Naive B cell (primary cell): ENCODE results near the gene EFNA4. TPM values are rescaled to one million over a fixed set of nuclear protein-coding genes. Genes with fewer than 3 reads are reported as not detected.

ENCODE experiments used
- ATAC-seq, 2 donors: fragments of 150-1000 bp; cut with Tn5 transposase; 2 replicates each; pipeline ENCODE4 v1.10.0; 2021; ENCODE audit warnings: low read depth in 2 of 2, mild to moderate bottlenecking in 2 of 2, moderate library complexity in 2 of 2
- DNase-seq: peaks from one replicate; pipeline ENCODE4 v3.0.0; 2022
- H3K27ac Mint-ChIP-seq, 6 donors: one replicate each; pipeline ENCODE4 v1.8.0; 2020 to 2022; ENCODE audit warnings: mild to moderate bottlenecking in 6 of 6, mixed read lengths in 6 of 6, moderate library complexity in 5 of 6, inconsistent platforms in 2 of 6
- H3K27me3 Mint-ChIP-seq, 3 donors: one replicate each; pipeline ENCODE4 v1.8.0; 2021 to 2022; ENCODE audit warnings: mixed read lengths in 3 of 3, mild to moderate bottlenecking in 1 of 3
- H3K36me3 Mint-ChIP-seq, 2 donors: one replicate each; pipeline ENCODE4 v1.8.0; 2020 to 2022; ENCODE audit warnings: mixed read lengths in 2 of 2, inconsistent platforms in 1 of 2, mild to moderate bottlenecking in 1 of 2
- H3K4me1 Mint-ChIP-seq, 3 donors: one replicate each; pipeline ENCODE4 v1.8.0; 2020 to 2022; ENCODE audit warnings: mixed read lengths in 3 of 3, inconsistent platforms in 1 of 3, mild to moderate bottlenecking in 1 of 3, moderate library complexity in 1 of 3
- H3K4me3 Mint-ChIP-seq, 8 donors: one replicate each; pipeline ENCODE4 v1.8.0; 2020 to 2022; ENCODE audit warnings: mild to moderate bottlenecking in 8 of 8, mixed read lengths in 8 of 8, moderate library complexity in 8 of 8, inconsistent platforms in 2 of 8
- H3K9me3 Mint-ChIP-seq, 7 donors: one replicate each; pipeline ENCODE4 v1.8.0; 2020 to 2022; ENCODE audit warnings: mixed read lengths in 7 of 7, mild to moderate bottlenecking in 5 of 7, inconsistent platforms in 2 of 7, moderate library complexity in 1 of 7
- polyA plus RNA-seq, 6 donors: library from polyadenylated mRNA; unstranded; fragments of 300-500 nt; fragmentation: Illumina TruSeq; gene quantifications; one replicate each; pipeline ENCODE4 v1.2.3, GENCODE V29; 2021; ENCODE audit warnings: low read depth in 6 of 6

EFNA4 gene, protein sequence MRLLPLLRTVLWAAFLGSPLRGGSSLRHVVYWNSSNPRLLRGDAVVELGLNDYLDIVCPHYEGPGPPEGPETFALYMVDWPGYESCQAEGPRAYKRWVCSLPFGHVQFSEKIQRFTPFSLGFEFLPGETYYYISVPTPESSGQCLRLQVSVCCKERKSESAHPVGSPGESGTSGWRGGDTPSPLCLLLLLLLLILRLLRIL
- polyA plus RNA-seq, result 1 to 10 TPM in 5 of 6 donors, not detected in 1; 2.6 to 6.0 (median 3.3) TPM

DNA sequence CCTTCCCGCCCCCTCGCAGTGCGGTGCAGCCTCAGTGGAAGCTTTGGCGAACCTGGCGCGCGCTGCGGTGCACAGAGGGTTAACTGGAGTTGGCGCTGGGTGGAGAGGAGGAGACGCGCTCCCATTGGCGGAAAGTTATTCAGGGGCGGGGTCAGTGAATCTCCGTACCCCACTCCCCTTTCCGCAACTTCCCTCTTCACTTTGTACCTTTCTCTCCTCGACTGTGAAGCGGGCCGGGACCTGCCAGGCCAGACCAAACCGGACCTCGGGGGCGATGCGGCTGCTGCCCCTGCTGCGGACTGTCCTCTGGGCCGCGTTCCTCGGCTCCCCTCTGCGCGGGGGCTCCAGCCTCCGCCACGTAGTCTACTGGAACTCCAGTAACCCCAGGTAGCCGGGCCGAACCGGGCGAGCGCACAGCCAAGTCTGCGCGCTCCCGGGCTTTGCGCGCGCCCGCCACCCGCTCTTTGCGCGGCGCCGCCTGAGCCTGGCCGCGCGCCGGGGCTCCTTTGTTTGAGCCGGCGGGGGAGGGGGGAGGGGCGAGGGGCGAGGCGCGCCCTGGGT lies at the start of gene EFNA4:
Gene EFNA4 (plus strand): TSS at position 191 of the 561 bp plus-strand sequence. CDS start 84 bp downstream, at position 275.
- H3K36me3 Mint-ChIP-seq, result peaks cover 0 to 11% of the 10 kb centered on the region in 2 donors
- ATAC-seq, result peak; percentile 85 to 87
- peak within 1 kb of the TSS; percentile 68 to 95 (median 93) for H3K27ac Mint-ChIP-seq
- H3K27me3 Mint-ChIP-seq, result peaks cover 0 to 4% (median 0%) of the 10 kb centered on the region in 3 donors
- DNase-seq, result peak; percentile 86
- no peaks in the 10 kb centered on the region for H3K9me3 Mint-ChIP-seq
- H3K4me3 Mint-ChIP-seq, result peak within 1 kb of the TSS; percentile 77 to 98 (median 94)
- H3K4me1 Mint-ChIP-seq, result peaks cover 42 to 47% (median 46%) of the 10 kb centered on the region in 3 donors

DNA sequence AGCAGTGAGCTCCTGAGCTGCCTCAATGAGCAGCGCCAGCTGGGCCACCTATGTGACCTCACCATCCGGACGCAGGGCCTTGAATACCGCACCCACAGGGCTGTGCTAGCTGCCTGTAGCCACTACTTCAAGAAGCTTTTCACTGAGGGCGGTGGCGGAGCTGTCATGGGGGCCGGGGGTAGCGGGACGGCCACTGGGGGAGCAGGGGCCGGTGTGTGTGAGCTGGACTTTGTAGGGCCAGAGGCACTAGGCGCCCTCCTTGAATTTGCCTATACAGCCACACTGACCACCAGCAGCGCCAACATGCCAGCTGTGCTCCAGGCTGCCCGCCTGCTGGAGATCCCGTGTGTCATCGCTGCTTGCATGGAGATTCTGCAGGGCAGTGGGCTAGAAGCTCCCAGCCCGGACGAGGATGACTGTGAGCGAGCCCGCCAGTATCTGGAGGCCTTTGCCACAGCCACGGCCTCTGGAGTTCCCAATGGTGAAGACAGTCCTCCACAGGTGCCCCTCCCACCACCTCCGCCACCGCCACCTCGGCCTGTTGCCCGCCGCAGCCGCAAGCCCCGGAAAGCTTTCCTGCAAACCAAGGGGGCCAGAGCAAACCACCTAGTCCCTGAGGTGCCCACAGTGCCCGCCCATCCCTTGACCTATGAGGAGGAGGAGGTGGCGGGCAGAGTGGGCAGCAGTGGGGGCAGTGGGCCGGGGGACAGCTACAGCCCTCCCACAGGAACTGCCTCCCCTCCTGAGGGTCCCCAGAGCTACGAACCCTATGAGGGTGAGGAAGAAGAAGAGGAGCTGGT lies 48.6 kb upstream of the EFNA4 start:
- no peaks in the 10 kb centered on the region for H3K9me3 Mint-ChIP-seq
- ATAC-seq, result no peak
- peak overlapping the region in 3 of 8 donors; percentile 4 to 84 (median 19) for H3K4me3 Mint-ChIP-seq
- H3K27ac Mint-ChIP-seq, result peak overlapping the region in 3 of 6 donors; percentile 33 to 93 (median 93)
- no peak for DNase-seq
- no peaks in the 10 kb centered on the region for H3K27me3 Mint-ChIP-seq
- H3K4me1 Mint-ChIP-seq, result peaks cover 62 to 84% (median 83%) of the 10 kb centered on the region in 3 donors
- H3K36me3 Mint-ChIP-seq, result no peaks in the 10 kb centered on the region

DNA sequence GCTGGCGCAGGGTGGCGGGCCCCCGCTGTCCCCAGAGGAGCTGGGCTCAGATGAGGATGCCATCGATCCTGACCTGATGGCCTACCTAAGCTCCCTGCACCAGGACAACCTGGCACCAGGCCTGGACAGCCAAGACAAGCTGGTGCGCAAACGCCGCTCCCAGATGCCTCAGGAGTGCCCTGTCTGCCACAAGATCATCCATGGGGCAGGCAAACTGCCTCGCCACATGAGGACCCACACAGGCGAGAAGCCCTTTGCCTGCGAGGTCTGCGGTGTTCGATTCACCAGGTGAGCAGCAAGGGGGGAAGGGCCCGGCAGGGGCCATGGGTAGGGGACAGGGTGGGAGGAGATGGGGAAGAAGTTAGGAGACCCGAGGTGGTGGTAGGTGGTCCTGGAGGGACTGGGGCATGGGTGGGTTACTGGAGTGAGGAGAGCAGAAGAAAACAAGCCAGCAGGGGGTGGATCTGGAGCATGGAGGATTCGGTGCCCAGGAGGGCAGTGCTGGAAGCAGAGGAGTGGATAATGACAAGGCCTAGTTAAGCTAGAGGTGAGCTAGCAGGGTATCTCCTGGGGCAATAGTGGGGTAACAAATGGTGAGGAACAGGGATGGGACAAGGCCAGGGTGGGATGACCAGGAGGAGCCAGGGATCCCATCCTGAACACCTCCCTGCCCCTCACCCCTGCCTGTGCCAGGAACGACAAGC lies 47.9 kb upstream of the EFNA4 start:
- H3K27me3 Mint-ChIP-seq, result no peaks in the 10 kb centered on the region
- H3K4me3 Mint-ChIP-seq, result peak overlapping the region; percentile 47 to 87 (median 78)
- no peaks in the 10 kb centered on the region for H3K36me3 Mint-ChIP-seq
- no peak for ATAC-seq
- peaks cover 60 to 79% (median 76%) of the 10 kb centered on the region in 3 donors for H3K4me1 Mint-ChIP-seq
- no peaks in the 10 kb centered on the region for H3K9me3 Mint-ChIP-seq
- no peak for DNase-seq
- peak overlapping the region in 5 of 6 donors; percentile 87 to 96 (median 93) for H3K27ac Mint-ChIP-seq

DNA sequence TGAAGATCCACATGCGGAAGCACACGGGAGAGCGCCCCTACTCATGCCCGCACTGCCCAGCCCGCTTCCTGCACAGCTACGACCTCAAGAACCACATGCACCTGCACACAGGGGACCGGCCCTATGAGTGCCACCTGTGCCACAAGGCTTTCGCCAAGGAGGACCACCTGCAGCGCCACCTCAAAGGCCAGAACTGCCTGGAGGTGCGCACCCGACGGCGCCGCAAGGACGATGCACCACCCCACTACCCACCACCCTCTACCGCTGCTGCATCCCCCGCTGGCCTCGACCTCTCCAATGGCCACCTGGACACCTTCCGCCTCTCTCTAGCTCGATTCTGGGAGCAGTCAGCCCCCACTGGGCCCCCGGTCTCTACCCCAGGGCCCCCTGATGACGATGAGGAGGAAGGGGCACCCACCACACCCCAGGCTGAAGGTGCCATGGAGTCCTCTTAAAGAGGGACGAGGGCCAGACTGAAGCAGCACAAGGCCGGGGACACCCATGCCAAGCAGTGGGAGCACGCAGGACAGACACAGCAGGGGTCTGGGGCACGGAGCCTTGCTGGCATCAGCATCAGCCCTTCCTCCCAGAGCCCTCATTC lies 47.2 kb upstream of the EFNA4 start:
- H3K4me3 Mint-ChIP-seq, result peak overlapping the region; percentile 58 to 87 (median 80)
- H3K4me1 Mint-ChIP-seq, result peaks cover 61 to 74% (median 72%) of the 10 kb centered on the region in 3 donors
- H3K36me3 Mint-ChIP-seq, result no peaks in the 10 kb centered on the region
- ATAC-seq, result peak; percentile 35 to 52
- no peaks in the 10 kb centered on the region for H3K9me3 Mint-ChIP-seq
- DNase-seq, result peak; percentile 74
- no peaks in the 10 kb centered on the region for H3K27me3 Mint-ChIP-seq
- H3K27ac Mint-ChIP-seq, result peak overlapping the region; percentile 87 to 96 (median 92)

DNA sequence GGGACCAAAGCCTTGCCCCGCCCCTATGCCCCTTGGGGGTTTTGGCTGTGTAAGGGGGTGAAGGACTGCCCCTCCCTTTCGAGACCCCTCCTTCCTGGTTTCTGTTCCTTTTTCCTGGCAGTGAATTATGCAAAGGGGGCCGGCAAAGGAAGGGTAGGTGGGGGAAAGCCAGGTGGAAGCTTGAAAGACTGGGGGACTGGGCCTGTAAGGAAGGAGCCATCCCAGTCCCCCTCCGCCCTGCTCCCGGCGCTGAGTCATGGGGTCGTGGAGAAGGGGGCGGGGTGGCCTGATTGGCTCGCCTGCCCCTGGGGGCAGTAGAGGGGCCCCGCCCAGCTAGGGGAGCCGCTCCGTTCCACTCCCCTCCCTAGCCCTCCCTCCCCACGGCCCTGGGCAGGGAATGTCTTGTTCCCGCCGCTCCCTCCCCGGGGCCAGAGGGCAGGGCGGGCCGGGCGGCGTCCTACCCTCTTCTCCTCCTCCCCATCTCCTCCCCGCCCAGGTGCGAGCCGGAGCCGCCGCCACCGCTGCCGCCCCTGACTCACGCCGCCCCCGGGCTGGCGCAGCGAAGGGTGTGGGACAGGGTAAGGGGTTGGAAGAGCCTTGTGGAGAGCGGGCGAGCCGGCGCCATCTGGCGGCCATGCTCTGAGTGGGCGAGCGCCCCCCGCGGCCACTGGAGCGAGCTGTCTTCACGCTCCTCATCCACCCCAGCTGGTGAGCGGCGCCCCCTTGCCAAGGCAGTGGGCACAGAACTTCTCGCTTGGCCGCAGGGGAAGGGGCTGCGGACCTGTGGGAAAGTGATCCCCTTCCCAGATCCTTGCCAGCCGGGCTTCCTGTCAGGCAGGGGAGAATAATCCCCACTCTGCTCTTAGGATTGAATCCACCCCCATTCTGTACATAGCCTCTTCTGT lies 46.2 kb upstream of the EFNA4 start:
- H3K27ac Mint-ChIP-seq, result peak overlapping the region; percentile 88 to 96 (median 92)
- DNase-seq, result peak; percentile 86
- H3K4me3 Mint-ChIP-seq, result peak overlapping the region; percentile 79 to 90 (median 86)
- H3K36me3 Mint-ChIP-seq, result no peaks in the 10 kb centered on the region
- H3K9me3 Mint-ChIP-seq, result no peaks in the 10 kb centered on the region
- peak; percentile 81 for ATAC-seq
- H3K27me3 Mint-ChIP-seq, result no peaks in the 10 kb centered on the region
- peaks cover 62 to 71% (median 67%) of the 10 kb centered on the region in 3 donors for H3K4me1 Mint-ChIP-seq

DNA sequence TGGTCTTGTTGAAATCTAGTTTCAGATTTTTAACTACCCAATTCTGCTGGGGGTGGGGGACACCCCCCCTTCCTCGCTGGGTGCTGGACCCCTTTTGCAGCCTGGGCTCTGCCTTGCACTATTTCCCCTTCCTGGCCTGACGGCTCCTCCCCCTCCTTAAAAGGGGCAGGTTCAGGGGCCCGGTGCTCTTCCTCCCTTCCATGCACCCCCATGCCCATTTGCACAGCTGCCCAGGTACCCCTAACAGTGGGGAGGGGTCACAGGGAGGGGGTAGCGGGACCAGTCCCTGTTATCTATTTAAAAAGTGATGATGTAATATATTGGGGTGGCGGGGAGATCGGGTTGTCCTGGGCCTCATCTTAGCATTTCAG lies 45.6 kb upstream of the EFNA4 start:
- Mint-ChIP-seq H3K36me3 (no peaks in the 10 kb centered on the region), H3K9me3 (no peaks in the 10 kb centered on the region), H3K27me3 (no peaks in the 10 kb centered on the region), H3K4me1 (peaks cover 56 to 65% (median 60%) of the 10 kb centered on the region in 3 donors), H3K27ac (peak overlapping the region; percentile 88 to 96 (median 90)), H3K4me3 (peak overlapping the region; percentile 79 to 90 (median 86))
- ATAC-seq, result peak; percentile 2 to 5
- no peak for DNase-seq

DNA sequence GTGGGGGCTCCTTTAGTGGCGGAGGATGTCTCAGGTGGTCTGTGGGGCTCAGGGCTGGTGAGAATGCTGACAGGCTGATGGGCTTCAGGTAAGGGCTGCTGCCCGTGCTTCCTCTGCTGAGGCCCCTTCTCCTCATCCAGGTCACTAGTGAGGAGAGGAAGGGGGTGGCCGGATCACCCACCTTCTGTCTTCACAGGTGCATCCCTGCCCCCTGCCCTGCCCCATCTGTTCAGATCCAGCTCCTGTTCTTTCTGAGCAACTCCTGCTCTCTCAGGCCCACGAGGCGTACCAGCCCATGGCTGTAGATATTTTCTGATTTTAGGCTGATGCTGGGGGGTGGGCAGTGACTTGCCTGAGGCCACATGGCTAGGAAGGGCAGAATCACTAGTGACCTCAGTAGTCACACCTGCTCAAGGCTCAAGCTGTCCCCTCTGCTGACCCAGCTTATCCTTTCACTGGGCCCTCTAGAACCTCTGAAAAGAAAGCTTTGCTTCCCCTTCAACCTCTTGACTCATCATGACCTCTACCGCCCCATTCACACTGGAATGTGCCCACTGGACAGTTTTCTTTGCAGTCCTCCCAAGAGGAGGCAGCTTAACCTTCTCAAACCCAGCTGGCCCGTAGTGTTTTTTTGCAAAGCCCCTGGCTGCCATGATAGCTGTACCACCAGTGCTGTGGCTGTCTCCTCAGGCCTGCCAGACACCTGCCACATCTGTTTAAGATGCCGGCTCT lies 44.8 kb upstream of the EFNA4 start:
- peak overlapping the region in 7 of 8 donors; percentile 13 to 84 (median 62) for H3K4me3 Mint-ChIP-seq
- no peak for ATAC-seq
- H3K4me1 Mint-ChIP-seq, result peaks cover 47 to 57% (median 52%) of the 10 kb centered on the region in 3 donors
- no peaks in the 10 kb centered on the region for H3K9me3 Mint-ChIP-seq
- peak overlapping the region in 5 of 6 donors; percentile 40 to 96 (median 89) for H3K27ac Mint-ChIP-seq
- DNase-seq, result no peak
- H3K27me3 Mint-ChIP-seq, result no peaks in the 10 kb centered on the region
- no peaks in the 10 kb centered on the region for H3K36me3 Mint-ChIP-seq

DNA sequence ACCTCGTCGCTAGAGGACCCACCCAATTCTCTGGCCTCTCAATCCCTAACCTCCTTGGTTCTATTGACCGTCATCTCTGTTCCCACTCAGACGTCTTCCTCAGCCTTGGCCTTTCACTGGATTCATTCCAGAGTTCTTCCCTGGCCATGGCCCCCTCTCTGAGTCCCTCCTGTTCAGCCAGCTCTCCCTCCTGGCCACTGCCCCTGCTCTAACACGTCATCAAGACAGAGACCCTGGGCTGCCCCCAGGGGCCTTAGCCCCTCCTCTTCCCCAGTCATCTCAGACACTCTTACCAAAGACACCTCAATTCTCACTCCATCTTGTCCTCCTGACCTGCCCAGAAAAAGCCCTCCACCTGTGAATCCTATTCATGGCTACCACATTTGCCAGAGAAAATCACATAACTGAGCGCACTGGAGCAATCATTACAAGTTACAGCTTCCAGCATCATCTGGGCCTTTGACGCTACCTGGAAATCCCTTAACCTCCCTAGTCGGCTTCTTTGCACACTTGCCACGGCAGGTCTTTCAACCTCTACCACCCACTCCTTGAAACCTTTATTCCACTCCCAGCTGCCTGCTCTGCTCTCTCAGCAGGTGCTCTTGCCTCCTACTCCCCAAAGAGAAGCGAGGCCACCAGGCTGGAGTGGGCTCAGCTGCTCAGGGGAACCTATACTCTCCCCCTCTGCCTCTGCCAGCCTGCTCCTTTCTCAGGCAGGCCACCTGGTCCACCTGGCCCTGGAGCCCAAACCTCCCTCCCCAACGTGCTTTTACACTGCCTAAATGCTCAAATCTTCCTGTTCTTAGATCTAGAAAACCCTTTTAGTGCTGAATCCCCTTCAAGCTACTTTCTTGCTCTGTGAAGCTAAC lies 43.9 kb upstream of the EFNA4 start:
- Mint-ChIP-seq H3K4me3 (peak overlapping the region in 6 of 8 donors; percentile 13 to 70 (median 58)), H3K9me3 (no peaks in the 10 kb centered on the region), H3K27ac (peak overlapping the region in 4 of 6 donors; percentile 40 to 89 (median 62)), H3K27me3 (no peaks in the 10 kb centered on the region), H3K4me1 (peaks cover 41 to 54% (median 43%) of the 10 kb centered on the region in 3 donors), H3K36me3 (no peaks in the 10 kb centered on the region)
- ATAC-seq, result no peak
- no peak for DNase-seq

DNA sequence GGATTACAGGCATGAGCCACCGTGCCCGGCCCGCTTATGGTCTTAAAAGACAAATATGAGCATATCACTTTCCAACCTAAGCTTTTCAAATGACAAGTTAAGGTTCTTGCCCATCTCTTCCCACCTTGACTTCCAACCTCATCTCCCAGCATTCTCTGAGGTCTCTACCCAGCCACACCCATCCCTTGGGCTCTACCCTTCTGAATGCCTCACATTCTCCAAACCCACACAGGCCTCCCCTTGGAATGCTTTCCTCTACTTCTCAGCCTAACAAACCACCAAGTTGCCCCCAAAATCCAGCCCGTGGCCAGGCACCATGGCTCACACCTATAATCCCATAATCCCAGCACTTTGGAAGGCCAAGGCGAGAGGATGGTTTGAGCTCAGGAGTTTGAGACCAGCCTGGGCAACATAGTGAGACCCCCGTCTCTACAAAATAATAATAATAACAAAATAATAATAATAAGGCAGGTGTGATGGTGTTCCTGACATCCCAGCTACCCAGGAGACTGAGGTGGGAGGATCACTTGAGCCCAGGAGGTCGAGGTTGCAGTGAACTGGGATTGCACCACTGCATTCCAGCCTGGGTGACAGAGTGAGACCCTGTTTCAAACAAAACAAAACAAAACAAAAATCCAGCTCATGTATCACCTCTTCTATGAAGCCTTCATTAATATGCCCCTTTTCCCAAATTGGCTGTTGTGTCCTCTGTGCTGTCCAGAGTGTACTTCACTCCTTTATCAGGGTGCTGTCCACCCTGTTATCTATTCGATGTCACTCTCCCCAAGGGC lies 41.2 kb upstream of the EFNA4 start:
- no peaks in the 10 kb centered on the region for H3K36me3 Mint-ChIP-seq
- peaks cover 22 to 33% (median 25%) of the 10 kb centered on the region in 3 donors for H3K4me1 Mint-ChIP-seq
- H3K9me3 Mint-ChIP-seq, result no peaks in the 10 kb centered on the region
- ATAC-seq (no peak), DNase-seq (no peak)
- peak overlapping the region in 1 of 8 donors; percentile 65 for H3K4me3 Mint-ChIP-seq
- H3K27me3 Mint-ChIP-seq, result no peaks in the 10 kb centered on the region
- H3K27ac Mint-ChIP-seq, result peak overlapping the region in 2 of 6 donors; percentile 51 to 52

DNA sequence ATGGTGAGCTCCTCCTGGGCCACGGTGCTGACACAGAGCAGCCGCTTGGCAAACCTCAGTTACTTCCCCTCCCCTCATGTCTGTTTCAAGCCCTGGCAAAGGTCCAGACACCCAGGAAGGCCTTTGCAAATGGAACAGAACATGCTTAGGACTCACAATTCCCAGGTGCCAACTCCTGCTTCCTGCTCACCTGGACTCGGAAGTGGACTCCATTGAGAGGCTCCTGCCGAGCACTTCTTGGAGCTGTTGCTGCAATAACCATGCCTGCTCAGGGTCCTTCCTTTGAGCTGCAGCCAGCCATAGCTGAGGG lies 40.7 kb upstream of the EFNA4 start:
- Mint-ChIP-seq H3K27ac (peak overlapping the region in 1 of 6 donors; percentile 51), H3K4me3 (peak overlapping the region in 1 of 8 donors; percentile 70), H3K36me3 (no peaks in the 10 kb centered on the region), H3K9me3 (no peaks in the 10 kb centered on the region), H3K4me1 (peaks cover 20 to 28% (median 21%) of the 10 kb centered on the region in 3 donors), H3K27me3 (no peaks in the 10 kb centered on the region)
- no peak for ATAC-seq
- DNase-seq, result no peak
